ENCODE measurements around the gene DNAJA4. TPM values are rescaled to one million over a fixed set of nuclear protein-coding genes. Genes with fewer than 3 reads are reported as not detected.

The DNAJA4 gene
- total and polyA plus RNA-seq, 9 of the 15 experiments (the other 6 are each of a cell fraction or from before 2014, with no cell fraction given), result 0.11 to 1.0 (median 0.16) TPM; not detected in 4

- TF ChIP-seq RBBP5 (IDR thresholded peaks at IDR 0.05; ENCODE audit: borderline replicate concordance, insufficient read depth, low read length, poor library complexity, severe bottlenecking) (no peak), OTX1 (CRISPR knock-in tag; IDR thresholded peaks at IDR 0.05) (no peak), HOXB6 (CRISPR knock-in tag; IDR thresholded peaks at IDR 0.05; ENCODE audit: borderline replicate concordance) (no peak), MYC (IDR thresholded peaks at IDR 0.05; ENCODE audit: low read depth, low read length) (0 out of 2 replicates have a peak, but pooled peaks have one; percentile 11), MYC (CRISPR knock-in tag; IDR thresholded peaks at IDR 0.05; ENCODE audit: borderline replicate concordance, low read depth) (no peak), IFI16 (CRISPR knock-in tag; IDR thresholded peaks at IDR 0.05) (no peak), BCOR (IDR thresholded peaks at IDR 0.05) (no peak), CHCHD3 (CRISPR knock-in tag; IDR thresholded peaks at IDR 0.05) (no peak), POLR2AphosphoS2 (IDR thresholded peaks at IDR 0.05; ENCODE audit: low read length) (no peak), HNRNPUL1 (IDR thresholded peaks at IDR 0.05; ENCODE audit: low read length) (no peak), BDP1 (IDR thresholded peaks at IDR 0.05; ENCODE audit: insufficient read depth, insufficient read length) (no peak), ZBTB7A (IDR thresholded peaks at IDR 0.05; ENCODE audit: borderline replicate concordance, control insufficient read depth, low read depth, low read length) (peak; percentile 76; the same call in 1 of the 2 replicates), ZNF436 (CRISPR knock-in tag; IDR thresholded peaks at IDR 0.05) (no peak), CCAR2 (IDR thresholded peaks at IDR 0.05; ENCODE audit: low read depth, low read length) (no peak), BRD9 (IDR thresholded peaks at IDR 0.05; ENCODE audit: low read depth, partially characterized antibody) (no peak), CC2D1A (IDR thresholded peaks at IDR 0.05) (0 out of 2 replicates have a peak, but pooled peaks have one; percentile 34), CREB1 (IDR thresholded peaks at IDR 0.05) (no peak), CREB1 (CRISPR knock-in tag; IDR thresholded peaks at IDR 0.05) (no peak)
- TF ChIP-seq, protein P1, sequence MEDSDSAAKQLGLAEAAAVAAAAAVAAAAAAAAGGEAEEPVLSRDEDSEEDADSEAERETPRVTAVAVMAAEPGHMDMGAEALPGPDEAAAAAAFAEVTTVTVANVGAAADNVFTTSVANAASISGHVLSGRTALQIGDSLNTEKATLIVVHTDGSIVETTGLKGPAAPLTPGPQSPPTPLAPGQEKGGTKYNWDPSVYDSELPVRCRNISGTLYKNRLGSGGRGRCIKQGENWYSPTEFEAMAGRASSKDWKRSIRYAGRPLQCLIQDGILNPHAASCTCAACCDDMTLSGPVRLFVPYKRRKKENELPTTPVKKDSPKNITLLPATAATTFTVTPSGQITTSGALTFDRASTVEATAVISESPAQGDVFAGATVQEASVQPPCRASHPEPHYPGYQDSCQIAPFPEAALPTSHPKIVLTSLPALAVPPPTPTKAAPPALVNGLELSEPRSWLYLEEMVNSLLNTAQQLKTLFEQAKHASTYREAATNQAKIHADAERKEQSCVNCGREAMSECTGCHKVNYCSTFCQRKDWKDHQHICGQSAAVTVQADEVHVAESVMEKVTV (CRISPR knock-in tag; IDR thresholded peaks at IDR 0.05), result peak; percentile 47; the same call in 1 of the 2 replicates
- TF ChIP-seq, protein P2, sequence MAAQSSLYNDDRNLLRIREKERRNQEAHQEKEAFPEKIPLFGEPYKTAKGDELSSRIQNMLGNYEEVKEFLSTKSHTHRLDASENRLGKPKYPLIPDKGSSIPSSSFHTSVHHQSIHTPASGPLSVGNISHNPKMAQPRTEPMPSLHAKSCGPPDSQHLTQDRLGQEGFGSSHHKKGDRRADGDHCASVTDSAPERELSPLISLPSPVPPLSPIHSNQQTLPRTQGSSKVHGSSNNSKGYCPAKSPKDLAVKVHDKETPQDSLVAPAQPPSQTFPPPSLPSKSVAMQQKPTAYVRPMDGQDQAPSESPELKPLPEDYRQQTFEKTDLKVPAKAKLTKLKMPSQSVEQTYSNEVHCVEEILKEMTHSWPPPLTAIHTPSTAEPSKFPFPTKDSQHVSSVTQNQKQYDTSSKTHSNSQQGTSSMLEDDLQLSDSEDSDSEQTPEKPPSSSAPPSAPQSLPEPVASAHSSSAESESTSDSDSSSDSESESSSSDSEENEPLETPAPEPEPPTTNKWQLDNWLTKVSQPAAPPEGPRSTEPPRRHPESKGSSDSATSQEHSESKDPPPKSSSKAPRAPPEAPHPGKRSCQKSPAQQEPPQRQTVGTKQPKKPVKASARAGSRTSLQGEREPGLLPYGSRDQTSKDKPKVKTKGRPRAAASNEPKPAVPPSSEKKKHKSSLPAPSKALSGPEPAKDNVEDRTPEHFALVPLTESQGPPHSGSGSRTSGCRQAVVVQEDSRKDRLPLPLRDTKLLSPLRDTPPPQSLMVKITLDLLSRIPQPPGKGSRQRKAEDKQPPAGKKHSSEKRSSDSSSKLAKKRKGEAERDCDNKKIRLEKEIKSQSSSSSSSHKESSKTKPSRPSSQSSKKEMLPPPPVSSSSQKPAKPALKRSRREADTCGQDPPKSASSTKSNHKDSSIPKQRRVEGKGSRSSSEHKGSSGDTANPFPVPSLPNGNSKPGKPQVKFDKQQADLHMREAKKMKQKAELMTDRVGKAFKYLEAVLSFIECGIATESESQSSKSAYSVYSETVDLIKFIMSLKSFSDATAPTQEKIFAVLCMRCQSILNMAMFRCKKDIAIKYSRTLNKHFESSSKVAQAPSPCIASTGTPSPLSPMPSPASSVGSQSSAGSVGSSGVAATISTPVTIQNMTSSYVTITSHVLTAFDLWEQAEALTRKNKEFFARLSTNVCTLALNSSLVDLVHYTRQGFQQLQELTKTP (IDR thresholded peaks at IDR 0.05; ENCODE audit: low read depth in 1 of 2, partially characterized antibody in 2 of 2), result no peak
- TF ChIP-seq, protein P3, sequence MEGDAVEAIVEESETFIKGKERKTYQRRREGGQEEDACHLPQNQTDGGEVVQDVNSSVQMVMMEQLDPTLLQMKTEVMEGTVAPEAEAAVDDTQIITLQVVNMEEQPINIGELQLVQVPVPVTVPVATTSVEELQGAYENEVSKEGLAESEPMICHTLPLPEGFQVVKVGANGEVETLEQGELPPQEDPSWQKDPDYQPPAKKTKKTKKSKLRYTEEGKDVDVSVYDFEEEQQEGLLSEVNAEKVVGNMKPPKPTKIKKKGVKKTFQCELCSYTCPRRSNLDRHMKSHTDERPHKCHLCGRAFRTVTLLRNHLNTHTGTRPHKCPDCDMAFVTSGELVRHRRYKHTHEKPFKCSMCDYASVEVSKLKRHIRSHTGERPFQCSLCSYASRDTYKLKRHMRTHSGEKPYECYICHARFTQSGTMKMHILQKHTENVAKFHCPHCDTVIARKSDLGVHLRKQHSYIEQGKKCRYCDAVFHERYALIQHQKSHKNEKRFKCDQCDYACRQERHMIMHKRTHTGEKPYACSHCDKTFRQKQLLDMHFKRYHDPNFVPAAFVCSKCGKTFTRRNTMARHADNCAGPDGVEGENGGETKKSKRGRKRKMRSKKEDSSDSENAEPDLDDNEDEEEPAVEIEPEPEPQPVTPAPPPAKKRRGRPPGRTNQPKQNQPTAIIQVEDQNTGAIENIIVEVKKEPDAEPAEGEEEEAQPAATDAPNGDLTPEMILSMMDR (IDR thresholded peaks at IDR 0.05 in 2 of 3, conservative IDR thresholded peaks at IDR 0.05 in 1 of 3; ENCODE audit: insufficient read depth in 2 of 3, low read depth in 1 of 3, low read length in 3 of 3), result peak; percentile 83 to 90 (median 84)
- TF ChIP-seq, protein P4, sequence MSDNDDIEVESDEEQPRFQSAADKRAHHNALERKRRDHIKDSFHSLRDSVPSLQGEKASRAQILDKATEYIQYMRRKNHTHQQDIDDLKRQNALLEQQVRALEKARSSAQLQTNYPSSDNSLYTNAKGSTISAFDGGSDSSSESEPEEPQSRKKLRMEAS (CRISPR knock-in tag; IDR thresholded peaks at IDR 0.05), result no peak
These were observed 44.2 kb downstream of the DNAJA4 start (continued) for GRCh38 chr15:78308422-78309032.

Measured in K562 (cell line).